SK-N-MC (cell line): Measurements from ENCODE around the gene HADH.

Experiments
- EZH2 ChIP-seq: fragments of 200-600 bp; sonication (generic); IDR thresholded peaks from one replicate; pipeline ENCODE4 v1.6.1; 2017; ENCODE audit warnings: antibody characterized with exemption
- FOXP2 ChIP-seq: optimal IDR thresholded peaks from 2 replicates; pipeline ENCODE3; 2011; ENCODE audit warnings: mild to moderate bottlenecking, moderate library complexity; ENCODE audit not compliant: insufficient read depth; ENCODE audit errors: extremely low read length, control extremely low read depth
- POLR2AphosphoS5 ChIP-seq: IDR thresholded peaks from 2 replicates; pipeline ENCODE4 v1.6.1; 2012; ENCODE audit warnings: mild to moderate bottlenecking, low read depth, low read length, borderline replicate concordance

GRCh38 chr4:108013327-108013726 is 23.6 kb downstream of the HADH start:
- no peak for TF ChIP-seq POLR2AphosphoS5
- TF ChIP-seq EZH2 = no peak
- TF ChIP-seq FOXP2 = no peak
